NCI-H82 treated with DMSO at 0.1 percent for 48 hours (cell line): ENCODE measurements around the gene KRTAP10-5.
"Not testable (repeated sequence)": the region's sequence is repeated elsewhere in the genome, so short reads cannot be mapped to it uniquely, and the experiment has no call there.

Experiments
- DNase-seq: peaks from one replicate; lab custom pipeline; 2025; ENCODE audit not compliant: unreplicated experiment; lab: John Stamatoyannopoulos, UW

The KRTAP10-5 gene

DNA sequence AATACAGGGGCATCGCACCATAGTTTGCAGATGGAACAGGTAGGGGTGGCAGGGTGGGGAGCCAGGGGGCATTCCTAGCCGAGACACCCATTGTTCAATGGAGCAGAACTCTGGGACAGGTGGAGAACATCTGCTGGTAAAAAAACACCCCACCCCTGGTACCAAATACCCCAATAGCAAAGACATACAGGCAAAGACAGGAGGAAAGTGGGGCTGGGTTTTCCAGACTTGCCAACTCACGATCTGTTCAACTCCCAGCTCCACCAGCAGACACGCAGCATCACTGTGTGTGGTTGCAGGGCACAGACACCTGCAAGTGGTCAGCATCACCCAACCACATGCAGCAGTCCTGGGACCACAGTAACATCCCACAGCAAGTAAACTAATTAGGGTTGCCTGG is 31.1 kb upstream of the KRTAP10-5 start:
- DNase-seq = no peak

DNA sequence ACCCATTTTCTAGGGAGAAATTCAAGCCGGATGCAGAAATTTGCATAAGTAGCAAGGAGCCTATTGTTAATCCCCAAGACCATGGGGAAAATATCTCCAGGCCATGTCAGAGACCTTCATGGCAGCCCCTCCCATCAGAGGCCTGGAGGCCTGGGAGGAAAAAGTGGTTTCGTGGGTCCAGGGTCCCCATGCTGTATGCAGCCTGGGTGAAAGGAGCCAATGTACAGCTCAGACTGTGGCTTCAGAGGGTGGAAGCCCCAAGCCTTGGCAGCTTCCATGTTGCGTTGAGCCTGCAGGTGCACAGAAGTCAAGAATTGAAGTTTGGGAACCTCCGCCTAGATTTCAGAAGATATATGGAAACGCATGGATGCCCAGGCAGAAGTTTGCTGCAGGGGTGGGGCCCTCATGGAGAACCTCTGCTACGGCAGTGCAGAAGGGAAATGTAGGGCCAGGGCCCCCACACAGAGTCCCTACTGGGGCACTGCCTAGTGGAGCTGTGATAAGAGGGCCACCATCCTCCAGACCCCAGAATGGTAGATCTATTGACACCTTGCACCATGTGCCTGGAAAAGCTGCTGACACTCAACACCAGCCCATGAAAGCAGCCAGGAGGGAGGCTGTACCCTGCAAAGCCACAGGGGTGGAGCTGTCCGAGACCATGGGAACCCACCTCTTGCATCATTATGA is 29.9 kb upstream of the KRTAP10-5 start:
- DNase-seq = not testable (repeated sequence)

DNA sequence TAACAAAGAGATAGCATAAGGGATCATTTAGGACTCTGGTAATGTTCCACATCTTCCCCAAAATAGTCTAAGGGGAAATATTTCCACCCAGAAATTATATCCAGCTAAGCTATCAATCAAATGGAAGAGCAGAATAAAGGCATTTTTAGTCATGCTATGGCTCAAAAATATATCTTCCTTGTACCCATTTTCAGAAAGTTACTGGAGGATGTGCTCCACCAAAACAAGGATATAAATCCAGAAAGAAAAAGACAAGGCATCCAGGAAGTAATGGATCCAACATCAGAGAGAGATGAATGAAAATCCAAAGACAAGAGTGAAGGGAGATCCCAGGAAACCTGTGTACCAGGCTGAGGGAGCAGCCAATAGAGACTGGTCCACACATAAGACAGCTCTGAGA is 28.8 kb upstream of the KRTAP10-5 start:
- no peak for DNase-seq

DNA sequence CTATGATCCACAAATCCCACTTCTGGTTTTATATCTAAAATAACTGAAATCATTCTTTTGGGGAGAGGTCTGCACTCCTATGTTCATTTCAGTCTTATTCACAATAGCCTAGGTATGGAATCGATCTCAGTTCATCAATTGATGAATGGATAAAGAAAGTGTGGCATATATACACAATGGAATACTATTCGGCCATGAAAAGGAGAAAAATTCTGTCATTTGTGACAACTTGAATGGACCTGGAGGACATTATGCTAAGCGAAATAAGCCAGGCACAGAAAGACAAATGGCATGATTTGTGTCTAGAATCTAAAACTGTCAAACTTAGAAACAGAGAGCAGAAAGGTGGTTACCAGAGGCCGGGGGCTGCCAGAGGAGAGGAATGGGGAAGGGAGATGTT is 26.1 kb upstream of the KRTAP10-5 start:
- no peak for DNase-seq

DNA sequence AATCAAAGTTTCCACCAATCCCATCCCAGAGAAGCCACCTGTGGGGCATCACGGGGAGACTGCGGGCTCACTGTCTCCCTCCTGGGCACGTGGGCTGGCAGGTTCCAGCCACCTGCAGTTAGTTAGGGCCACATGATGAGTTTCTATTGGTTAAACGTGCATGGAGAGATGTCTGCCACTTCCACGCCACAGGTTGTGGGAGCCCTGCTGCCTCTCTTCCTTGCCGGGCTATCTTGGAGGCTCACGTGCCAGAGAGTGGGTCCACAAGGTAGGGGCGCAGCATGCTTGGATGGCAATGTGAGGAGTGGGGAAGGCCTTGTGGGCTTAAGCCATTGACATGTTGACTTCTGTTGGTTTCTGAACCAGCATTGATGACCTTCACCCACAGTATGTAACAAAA is 23.5 kb upstream of the KRTAP10-5 start:
- DNase-seq = no peak

DNA sequence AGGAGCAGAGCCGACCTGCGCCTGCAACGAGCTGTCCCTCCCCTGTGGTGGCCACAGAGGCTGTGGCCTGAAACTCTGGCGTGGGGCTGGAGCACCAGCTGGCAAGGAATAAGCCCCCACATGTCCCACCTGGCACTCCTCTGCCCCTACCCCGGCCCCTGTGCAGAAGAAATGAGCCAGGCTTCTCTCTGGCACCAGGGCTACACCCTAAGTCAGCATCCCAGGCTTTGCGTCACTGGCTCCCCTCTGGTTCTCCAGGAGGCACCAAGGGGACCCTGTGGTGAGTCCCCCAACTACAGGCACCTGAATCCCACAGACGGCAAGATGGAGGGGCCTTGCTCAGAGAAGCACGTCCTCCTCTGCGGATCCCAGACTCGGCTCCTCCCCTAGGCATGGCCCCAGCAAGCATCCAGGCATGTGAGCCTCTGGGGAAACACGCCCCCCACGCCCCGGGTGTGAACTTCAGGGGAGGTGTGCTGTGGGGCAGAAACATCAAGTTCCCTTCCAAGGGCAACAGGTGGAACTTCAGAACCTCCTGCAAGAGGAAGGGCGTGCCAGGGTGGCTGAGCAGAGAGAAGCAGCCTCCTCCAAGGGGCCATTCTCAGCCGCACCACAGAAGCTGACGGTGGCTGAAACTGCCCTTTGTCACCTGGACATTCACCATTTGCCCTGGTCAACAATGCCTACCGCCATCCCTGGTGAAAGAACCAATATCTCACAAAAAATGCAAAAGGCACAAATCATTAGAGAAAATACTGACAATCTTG is 22.9 kb upstream of the KRTAP10-5 start:
- DNase-seq = no peak

DNA sequence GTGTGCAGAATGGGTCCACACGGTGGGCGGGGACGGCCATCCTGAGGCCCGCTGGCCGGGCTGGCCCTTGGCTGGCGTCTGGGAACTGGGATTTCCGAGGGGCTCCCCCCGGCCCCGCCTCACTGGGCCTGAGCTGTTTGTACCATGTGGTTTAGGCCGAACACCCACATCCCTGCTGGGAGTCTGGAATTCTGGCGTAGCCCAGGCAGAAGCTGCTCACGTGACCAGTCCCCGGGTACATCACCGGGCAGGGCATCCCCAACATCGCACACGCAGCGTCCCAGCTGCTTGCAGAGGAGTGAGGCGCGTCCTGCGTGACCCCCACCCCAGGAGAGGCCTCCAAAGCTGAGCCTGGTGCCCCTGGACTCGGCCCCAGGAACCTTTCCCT is 22.1 kb upstream of the KRTAP10-5 start:
- no peak for DNase-seq

DNA sequence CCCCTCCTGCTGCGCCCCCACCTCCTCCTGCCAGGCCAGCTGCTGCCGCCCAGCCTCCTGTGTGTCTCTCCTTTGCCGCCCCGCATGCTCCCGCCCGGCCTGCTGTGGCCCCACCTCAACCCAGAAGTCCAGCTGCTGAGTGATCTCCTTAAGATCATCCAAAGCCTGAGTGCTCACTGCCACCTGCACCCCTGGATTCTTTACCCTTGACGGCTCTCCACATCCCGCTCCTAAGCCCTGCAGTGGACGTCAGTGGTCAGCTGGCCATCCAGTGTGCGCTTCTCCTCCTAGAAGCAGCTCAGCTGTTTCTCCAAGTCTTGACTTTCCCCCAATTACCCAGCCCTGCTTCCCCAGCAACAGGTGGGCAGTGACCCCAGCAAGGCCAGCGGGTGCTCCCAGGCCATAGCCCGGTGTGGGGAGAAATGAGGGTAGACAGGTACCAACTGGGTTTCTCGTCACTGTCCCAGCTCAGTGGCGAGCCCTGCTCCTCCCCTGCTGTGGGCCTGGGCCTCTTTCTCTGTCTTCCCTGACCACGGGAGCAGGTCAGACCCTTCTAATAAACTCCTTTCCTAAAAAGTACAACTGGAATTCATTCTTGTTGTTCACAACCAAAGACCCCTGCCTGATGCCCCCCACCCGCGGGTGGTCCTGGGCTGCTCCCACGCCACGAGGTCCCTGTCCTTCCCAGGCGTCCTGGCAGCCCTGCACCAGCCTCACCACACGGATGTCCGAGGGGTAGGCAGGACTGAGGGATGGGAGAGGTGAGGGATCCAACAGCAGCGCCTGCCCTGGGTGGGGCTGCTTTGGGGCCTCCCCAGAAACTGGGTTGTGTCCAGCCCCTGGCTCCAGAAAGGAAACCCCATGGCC is 21.4 kb upstream of the KRTAP10-5 start:
- no peak for DNase-seq

DNA sequence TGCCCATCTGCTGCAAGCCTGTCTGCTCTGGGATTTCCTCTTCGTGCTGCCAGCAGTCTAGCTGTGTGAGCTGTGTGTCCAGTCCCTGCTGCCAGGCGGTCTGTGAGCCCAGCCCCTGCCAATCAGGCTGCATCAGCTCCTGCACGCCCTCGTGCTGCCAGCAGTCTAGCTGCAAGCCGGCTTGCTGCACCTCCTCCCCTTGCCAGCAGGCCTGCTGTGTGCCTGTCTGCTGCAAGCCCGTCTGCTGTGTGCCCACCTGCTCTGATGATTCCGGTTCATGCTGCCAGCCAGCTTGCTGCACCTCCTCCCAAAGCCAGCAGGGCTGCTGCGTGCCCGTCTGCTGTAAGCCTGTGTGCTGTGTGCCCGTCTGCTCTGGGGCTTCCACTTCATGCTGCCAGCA is 20.7 kb upstream of the KRTAP10-5 start:
- DNase-seq = not testable (repeated sequence)

DNA sequence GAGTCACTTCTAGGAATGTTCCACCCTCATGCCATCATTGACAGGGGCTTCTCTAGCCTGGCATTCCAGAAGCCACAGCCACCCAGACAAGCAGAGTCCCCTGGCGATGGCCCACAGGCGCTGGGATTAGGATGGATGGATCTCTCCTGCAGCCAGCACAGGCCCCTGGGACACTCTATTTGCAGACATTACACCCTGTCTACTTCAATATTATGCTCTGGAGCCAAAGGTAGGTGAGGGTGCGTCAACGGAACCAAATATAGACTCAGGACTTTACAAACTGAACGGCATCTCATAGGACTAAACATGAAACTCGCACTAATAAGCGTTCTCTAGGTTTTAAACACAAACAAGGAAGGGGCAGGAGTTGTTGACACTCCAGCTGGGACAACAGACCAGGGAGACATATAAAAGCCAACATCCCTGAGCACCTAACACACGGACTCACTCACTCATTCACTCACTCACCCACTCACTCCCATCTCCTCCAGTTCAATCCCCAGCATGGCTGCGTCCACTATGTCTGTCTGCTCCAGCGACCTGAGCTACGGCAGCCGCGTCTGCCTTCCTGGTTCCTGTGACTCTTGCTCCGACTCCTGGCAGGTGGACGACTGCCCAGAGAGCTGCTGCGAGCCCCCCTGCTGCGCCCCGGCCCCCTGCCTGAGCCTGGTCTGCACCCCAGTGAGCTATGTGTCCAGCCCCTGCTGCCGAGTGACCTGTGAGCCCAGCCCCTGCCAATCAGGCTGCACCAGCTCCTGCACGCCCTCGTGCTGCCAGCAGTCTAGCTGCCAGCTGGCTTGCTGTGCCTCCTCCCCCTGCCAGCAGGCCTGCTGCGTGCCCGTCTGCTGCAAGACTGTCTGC is 19.9 kb upstream of the KRTAP10-5 start, which contains the start of gene KRTAP10-7:
Gene KRTAP10-7 (plus strand): TSS at position 480 of the 861 bp plus-strand sequence. CDS start 25 bp downstream, at position 505.
- not testable (repeated sequence) for DNase-seq

DNA sequence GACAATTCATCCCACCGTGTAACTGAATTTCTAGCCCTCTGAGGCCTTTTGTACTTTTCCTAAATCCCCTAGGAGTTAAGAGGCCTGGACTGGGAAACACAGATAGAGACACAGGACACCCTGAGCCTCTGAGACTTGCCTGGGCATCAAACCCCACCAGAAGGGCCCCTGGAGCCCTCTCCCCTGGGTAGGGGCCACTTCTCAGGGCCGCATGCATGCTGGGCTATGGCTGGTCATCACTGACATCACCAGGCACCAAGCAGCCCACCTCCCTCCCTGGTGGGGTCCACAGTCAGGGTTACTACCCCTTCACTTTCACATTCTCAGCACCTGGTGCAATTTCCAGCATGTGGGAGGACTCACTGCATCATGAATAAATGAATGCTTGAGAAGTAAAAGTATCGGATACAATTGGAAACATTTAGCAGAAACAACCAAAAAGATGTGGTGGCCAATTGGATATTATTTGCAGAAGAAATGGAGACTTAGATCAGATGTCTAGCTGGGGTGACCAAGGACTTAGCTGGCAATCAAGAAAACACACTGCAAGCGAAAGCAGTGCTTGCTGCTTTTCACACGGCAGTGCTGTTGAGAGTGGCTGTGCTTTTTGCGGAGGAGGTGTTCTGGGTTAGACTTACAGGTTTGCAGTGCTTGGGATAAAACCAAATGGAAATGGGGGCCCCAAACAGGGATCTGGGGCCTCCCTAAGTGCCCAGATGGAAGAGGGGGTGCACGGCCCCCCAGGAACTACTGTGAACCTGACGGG is 19.0 kb upstream of the KRTAP10-5 start:
- no peak for DNase-seq

DNA sequence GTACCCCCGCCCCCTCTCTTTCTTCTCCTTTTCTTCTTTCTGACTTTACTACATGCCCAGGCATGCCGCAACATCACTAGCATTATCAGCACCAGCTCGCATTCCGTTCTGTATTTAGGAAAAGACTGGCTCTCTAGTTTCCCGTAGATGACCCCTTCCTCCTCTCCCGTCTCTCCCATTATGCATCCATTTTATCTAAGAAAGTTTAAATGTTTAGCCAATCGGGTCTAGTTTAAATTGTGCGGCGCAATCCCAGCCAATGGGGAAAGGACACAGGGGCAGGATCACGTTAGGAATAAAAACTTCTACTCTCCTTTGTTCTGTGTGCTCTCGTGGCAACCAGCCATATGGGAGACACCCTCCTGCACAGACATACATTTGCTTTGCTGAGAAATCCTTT is 17.7 kb upstream of the KRTAP10-5 start:
- DNase-seq = no peak

DNA sequence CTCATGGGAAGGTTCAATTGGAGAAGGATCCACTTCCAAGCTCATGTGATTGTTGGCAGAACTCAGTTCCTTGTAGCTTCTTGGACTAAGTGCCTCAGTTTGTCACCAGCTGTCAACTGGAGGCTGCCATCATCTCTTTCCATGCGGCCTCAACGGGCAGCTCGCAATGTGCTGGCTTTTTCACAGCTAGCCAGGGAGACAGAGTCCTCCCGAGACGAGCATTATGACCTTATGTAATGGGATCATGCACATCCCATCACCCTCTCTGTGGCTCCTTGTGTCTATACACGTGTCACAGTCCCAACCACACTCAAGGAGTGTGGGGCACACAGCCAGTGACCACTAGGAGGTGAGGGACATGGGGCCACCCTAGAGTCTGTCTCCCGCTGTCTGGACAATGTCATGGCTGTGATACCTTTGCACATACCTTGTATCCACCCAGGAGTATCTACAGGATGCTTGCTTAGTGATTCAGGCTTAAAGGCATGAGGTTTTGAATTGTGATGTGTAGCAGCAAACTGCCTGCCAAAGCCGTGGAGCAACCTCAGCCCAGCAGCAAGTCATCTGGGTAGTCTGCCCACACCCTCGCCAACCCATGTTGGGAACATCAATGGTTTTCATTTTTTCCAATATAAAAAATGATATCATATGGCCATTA is 15.8 kb upstream of the KRTAP10-5 start:
- DNase-seq = no peak

DNA sequence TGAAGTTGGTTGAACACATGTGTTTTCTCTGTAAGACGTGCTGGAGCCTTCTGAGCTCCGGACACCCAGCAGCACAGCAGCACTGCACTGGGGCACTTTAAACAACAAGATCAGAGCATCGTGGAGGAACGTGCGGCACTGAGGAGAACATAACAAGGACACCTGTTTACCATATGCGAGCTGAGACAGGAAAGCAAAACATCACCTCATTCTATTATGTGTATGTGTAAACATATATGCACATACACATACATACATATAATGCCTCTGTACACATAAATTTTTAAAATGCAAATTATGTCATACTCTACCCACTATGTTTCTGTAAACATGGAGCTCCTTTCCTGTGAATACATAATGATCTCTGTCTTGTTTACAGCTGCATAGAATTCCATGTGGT is 15.1 kb upstream of the KRTAP10-5 start:
- DNase-seq = no peak

DNA sequence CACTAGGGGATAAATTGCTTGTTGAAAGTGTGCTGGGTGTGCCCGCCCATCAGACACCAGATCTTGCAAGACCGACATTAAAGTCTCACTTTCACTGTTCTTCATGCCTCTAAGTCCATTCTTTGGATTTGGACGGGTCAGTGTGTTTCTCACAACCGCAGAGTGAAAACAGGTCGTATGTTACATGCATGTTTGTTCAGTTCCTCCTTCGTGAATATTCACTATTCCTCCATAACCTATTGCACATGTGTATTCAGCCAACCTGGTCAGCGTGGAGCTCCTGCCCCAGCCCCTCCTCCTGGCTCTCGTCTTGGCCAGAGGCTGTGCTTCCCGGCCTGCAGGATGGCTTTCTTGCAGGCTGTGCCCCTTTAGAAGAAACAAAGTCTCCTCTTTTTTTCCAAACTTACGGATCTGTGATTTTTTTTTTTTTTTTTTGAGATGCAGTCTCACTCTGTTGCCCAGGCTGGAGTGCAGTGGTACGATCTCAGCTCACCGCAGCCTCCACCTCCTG is 14.1 kb upstream of the KRTAP10-5 start:
- DNase-seq = no peak

DNA sequence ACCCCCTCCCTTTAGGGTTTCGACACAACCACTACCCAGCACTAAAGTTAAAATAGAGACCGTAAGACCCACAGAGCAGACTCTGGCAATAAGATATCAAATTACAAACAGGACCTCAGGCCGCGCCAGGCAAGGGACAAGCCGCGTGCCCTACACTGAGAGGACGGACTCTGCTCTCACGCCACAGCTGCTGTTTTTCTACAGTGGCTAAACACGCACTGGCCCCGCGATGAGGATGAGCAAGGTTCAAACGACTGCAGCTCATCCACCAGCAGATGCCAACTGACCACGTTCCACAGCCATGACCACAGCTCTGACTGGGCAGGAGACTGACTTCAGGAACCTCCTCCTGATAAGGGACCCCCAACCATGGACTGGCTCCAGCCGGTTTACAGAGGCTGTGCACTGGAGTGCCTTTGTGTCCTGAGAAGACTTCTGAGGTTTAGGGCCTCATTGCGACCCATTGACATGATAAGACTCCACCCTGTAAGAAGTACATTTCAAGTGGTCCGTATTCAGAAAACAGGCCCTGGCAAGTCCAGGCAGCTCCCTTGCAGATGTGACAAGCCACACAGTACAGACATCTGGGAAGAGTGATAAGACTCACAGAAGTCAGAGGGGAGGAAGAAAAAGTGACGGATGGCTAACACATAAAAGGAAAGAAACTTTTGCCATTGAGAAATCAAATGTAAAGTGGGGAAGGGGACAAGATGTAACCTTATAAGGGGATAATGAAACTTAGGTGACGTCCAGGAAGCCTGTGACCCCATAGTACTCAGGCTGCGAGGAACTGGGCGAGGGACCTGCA is 13.4 kb upstream of the KRTAP10-5 start:
- no peak for DNase-seq

DNA sequence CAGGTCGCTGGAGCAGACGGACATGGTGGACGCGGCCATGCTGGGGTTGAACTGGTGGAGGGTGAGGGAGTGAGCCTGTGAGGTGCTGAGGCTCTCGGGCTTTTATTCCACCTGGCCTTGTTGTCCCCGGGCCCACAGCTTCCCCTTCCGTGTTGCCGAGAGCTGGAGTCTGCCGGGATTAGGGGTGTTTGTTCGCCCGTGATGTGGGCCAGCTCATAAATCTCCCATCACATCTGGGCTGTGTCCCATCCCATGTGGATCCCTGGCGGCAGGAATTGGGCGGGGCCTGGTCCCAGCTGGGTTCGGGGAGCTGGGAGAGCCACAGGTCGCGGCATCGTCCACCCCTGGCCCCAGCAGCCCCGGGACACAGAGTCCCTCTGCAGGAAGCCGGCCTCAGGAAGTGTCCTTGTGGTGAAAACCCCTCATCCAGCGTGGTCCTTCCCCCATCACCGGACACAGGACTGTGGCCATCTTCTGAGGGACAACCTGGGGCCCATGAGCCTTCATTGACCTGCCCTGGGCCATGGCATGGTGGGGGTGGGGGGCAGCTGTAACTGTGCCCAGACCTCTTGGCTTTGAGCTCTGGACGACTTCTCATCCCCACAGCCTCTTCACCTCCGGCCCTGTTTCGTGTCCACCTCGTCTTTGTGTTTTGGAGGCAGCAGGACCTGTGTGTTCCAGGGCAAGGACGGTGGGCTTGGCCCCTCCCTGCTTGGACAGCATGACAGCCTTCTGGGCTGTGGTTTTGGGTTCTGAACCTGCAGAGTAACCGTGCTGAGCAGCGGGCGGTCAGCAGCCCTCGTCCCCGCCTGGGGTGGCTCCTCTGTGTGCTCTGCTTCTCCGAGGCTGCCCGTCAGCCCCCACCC is 12.3 kb upstream of the KRTAP10-5 start, which contains the start of gene KRTAP10-6:
Gene KRTAP10-6 (minus strand): TSS at position 60 of the 866 bp plus-strand sequence. CDS start 21 bp downstream, at position 39.
- DNase-seq = no peak
